K562 (cell line): ENCODE results near the gene ERO1B. TPM values are rescaled to one million over a fixed set of nuclear protein-coding genes. Genes with fewer than 3 reads are reported as not detected.

Experiments used
- ATAC-seq: fragments of 200-7000 bp; cut with Tn5 transposase; 3 replicates; pipeline ENCODE4 v1.9.1; 2020; ENCODE audit warnings: moderate library complexity
- BruUV-seq: library from RNA; stranded (reverse); fragments of 400-500 nt; replicated peaks from 2 replicates; lab custom pipeline; 2021; lab: Mats Ljungman, UMichigan
- CTCF ChIA-PET: fragments of 300-600 bp; formaldehyde crosslinking; extraction: SDS; loops from one replicate; lab custom pipeline; 2021; ENCODE audit warnings: low intra/inter-chr PET ratio; lab: Yijun Ruan, JAX
- POLR2A ChIA-PET: fragments of 300-600, 350-650 bp; sonication (Branson Sonifier 250); formaldehyde crosslinking; extraction: SDS; loops from one replicate; lab custom pipeline; 2021; ENCODE audit warnings: antibody characterized with exemption, inconsistent platforms; lab: Yijun Ruan, JAX
- DNase-seq, 4 experiments: peaks; one replicate each; pipeline versions ENCODE4 v3.0.0 to v3.0.0-alpha.2; 2011 to 2018; ENCODE audit warnings: low spot score in 3 of 4, mixed read lengths in 3 of 4; ENCODE audit errors: extremely low read depth in 1 of 4
- FAIRE-seq: peaks from 2 replicates; lab custom pipeline; 2011; peaks lifted over from hg19 to GRCh38; lab: Jason Lieb, UNC
- H2AFZ ChIP-seq: 2 replicates; pipeline ENCODE4 v1.6.0; 2011; ENCODE audit warnings: low read depth, low read length, control low read depth, inconsistent platforms
- H3K27ac ChIP-seq: fragments of 200-600 bp; 3 replicates; pipeline ENCODE4 v1.8.0; 2011; ENCODE audit warnings: low read depth, mild to moderate bottlenecking, control low read depth, inconsistent platforms, low read length, moderate library complexity, mixed read lengths; ENCODE audit errors: extremely low read depth
- H3K27me3 ChIP-seq, 2 experiments: fragments of 300-600 bp in 1 of 2; 2 replicates in 1 of 2; 3 replicates in 1 of 2; pipeline versions ENCODE4 v1.6.0 to v1.8.0; 2011; ENCODE audit warnings: inconsistent platforms in 2 of 2, low read length in 2 of 2, mild to moderate bottlenecking in 1 of 2, mixed read lengths in 1 of 2, moderate library complexity in 1 of 2; ENCODE audit not compliant: control insufficient read depth in 2 of 2, insufficient read depth in 2 of 2
- H3K36me3 ChIP-seq: fragments of 300-600 bp; 3 replicates; pipeline ENCODE4 v1.8.0; 2011; ENCODE audit warnings: mild to moderate bottlenecking, low read length, inconsistent platforms; ENCODE audit not compliant: control insufficient read depth, insufficient read depth
- H3K4me1 ChIP-seq, 2 experiments: fragments of 200-600 bp in 1 of 2; replicated peaks in 1 of 2; 2 replicates in 1 of 2; 3 replicates in 1 of 2; pipeline versions ENCODE4 v1.5.1 to v1.8.0; 2011; ENCODE audit warnings: inconsistent platforms in 2 of 2, low read length in 2 of 2, mild to moderate bottlenecking in 1 of 2, mixed read lengths in 1 of 2, moderate library complexity in 1 of 2; ENCODE audit not compliant: control insufficient read depth in 2 of 2, insufficient read depth in 2 of 2
- H3K4me2 ChIP-seq: 2 replicates; pipeline ENCODE4 v1.6.1; 2011; ENCODE audit warnings: low read length, control low read depth, inconsistent platforms, mixed read lengths; ENCODE audit not compliant: insufficient read depth
- H3K4me3 ChIP-seq: fragments of 200-600 bp; sonication (generic), shearing (Covaris generic); 2 replicates; pipeline ENCODE4 v1.5.1; 2016; ENCODE audit warnings: control low read depth, inconsistent platforms
- H3K79me2 ChIP-seq: fragments of 200-600 bp; 3 replicates; pipeline ENCODE4 v1.8.0; 2011; ENCODE audit warnings: low read length, inconsistent platforms; ENCODE audit not compliant: control insufficient read depth, insufficient read depth
- H3K9ac ChIP-seq, 2 experiments: 2 replicates each; pipeline versions ENCODE4 v1.6.0 to v1.6.1; 2011; ENCODE audit warnings: low read depth in 2 of 2, low read length in 2 of 2, control low read depth in 1 of 2, inconsistent platforms in 1 of 2, mild to moderate bottlenecking in 1 of 2, mixed read lengths in 1 of 2; ENCODE audit not compliant: insufficient read depth in 1 of 2
- H3K9me1 ChIP-seq: one replicate; pipeline ENCODE4 v1.6.0; 2011; ENCODE audit warnings: inconsistent platforms, mild to moderate bottlenecking, low read length, moderate library complexity; ENCODE audit not compliant: control insufficient read depth, insufficient read depth
- H3K9me3 ChIP-seq: replicated peaks from 2 replicates; pipeline ENCODE4 v1.5.1; 2011; ENCODE audit warnings: low read depth, low read length, inconsistent platforms; ENCODE audit not compliant: control insufficient read depth, insufficient read depth
- H4K20me1 ChIP-seq: replicated peaks from 2 replicates; pipeline ENCODE4 v1.6.1; 2011; ENCODE audit warnings: low read length, inconsistent platforms, mixed read lengths; ENCODE audit not compliant: control insufficient read depth, insufficient read depth
- ADNP ChIP-seq: fragments of 200-800 bp; sonication (Bioruptor generic); IDR thresholded peaks from 2 replicates; pipeline ENCODE4 v1.6.1; 2016; ENCODE audit warnings: missing genetic modification characterization, missing compliant biosample characterization
- C11orf30 ChIP-seq: fragments of 450-650 bp; IDR thresholded peaks from 2 replicates; pipeline ENCODE4 v1.6.1; 2016; ENCODE audit warnings: low read depth, mild to moderate bottlenecking
- CXXC5 ChIP-seq: fragments of 250-450 bp; sonication (Bioruptor Pico); IDR thresholded peaks from 2 replicates; pipeline ENCODE4 v1.8.0; 2022; ENCODE audit warnings: inconsistent platforms, mild to moderate bottlenecking, moderate library complexity
- MAFK ChIP-seq: IDR thresholded peaks from 2 replicates; pipeline ENCODE4 v1.6.1; 2011; ENCODE audit warnings: low read length, improper control_type of control experiment
- MAX ChIP-seq: sonication (generic); formaldehyde crosslinking; IDR thresholded peaks from 2 replicates; pipeline ENCODE4 v1.9.0; 2022; ENCODE audit warnings: mild to moderate bottlenecking, missing genetic modification reagents
- NFE2L1 ChIP-seq: fragments of 450-650 bp; IDR thresholded peaks from 2 replicates; pipeline ENCODE4 v1.6.1; 2016; ENCODE audit warnings: missing genetic modification characterization, low read depth, mild to moderate bottlenecking, missing compliant biosample characterization, moderate library complexity, borderline replicate concordance
- NFXL1 ChIP-seq: fragments of 450-650 bp; formaldehyde crosslinking; IDR thresholded peaks from 2 replicates; pipeline ENCODE4 v1.4.0; 2021; ENCODE audit warnings: mild to moderate bottlenecking
- PTTG1 ChIP-seq: fragments of 450-650 bp; IDR thresholded peaks from 2 replicates; pipeline ENCODE4 v1.6.1; 2016; ENCODE audit warnings: low read depth, mild to moderate bottlenecking, missing genetic modification characterization, missing compliant biosample characterization
- SNIP1 ChIP-seq: fragments of 450-650 bp; IDR thresholded peaks from 2 replicates; pipeline ENCODE4 v1.7.1; 2017; ENCODE audit warnings: low read depth, mild to moderate bottlenecking
- TRIM24 ChIP-seq, 2 experiments: fragments of 450-650 bp; IDR thresholded peaks; 2 replicates each; pipeline ENCODE4 v1.6.1; 2016
- ZNF324 ChIP-seq: fragments of 250-450 bp; sonication (Bioruptor Pico); IDR thresholded peaks from 2 replicates; pipeline ENCODE4 v1.4.0; 2020; ENCODE audit warnings: mild to moderate bottlenecking
- ZNF592 ChIP-seq: fragments of 450-650 bp; IDR thresholded peaks from 2 replicates; pipeline ENCODE4 v1.6.1; 2017; ENCODE audit warnings: antibody characterized with exemption, mild to moderate bottlenecking
- ZNF609 ChIP-seq: sonication (generic); formaldehyde crosslinking; IDR thresholded peaks from 2 replicates; pipeline ENCODE4 v1.8.1; 2023; ENCODE audit warnings: missing genetic modification reagents, mild to moderate bottlenecking, borderline replicate concordance
- WGBS: fragments of 100-300 bp; shearing (Covaris generic); methylation state at CpG from one replicate; pipeline ENCODE4 v1.1.6; 2016; ENCODE audit warnings: low coverage, mixed read lengths; ENCODE audit not compliant: insufficient coverage; ENCODE audit errors: missing lambda C conversion rate; 5-methylcytosine and 5-hydroxymethylcytosine counted together
- in situ Hi-C: fragments of 300-500 bp; cut with MboI; formaldehyde crosslinking; loops from 4 replicates; pipeline ENCODE4 v1.15.0; 2018; ENCODE audit warnings: inconsistent platforms, mixed read lengths
- intact Hi-C: fragments of 100-400 bp; cut with micrococcal nuclease; formaldehyde crosslinking; loops from 2 replicates; pipeline ENCODE4 v1.14.2; 2022
- polyA plus RNA-seq, 8 experiments: library from polyadenylated mRNA; depleted of rRNA in 4 of 8; stranded (reverse) in 5 of 8; unstranded in 3 of 8; fragments of >200 nt; fragmentation: Nextera tagmentation in 2 of 8; fragmentation: Illumina TruSeq in 1 of 8; extraction: Ambion mirVana in 2 of 8; extraction: Trizol in 1 of 8; gene quantifications; 2 replicates each; pipeline versions ENCODE4 v1.2.1 to v1.2.3, GENCODE V29; 2011 to 2014; ENCODE audit warnings: inconsistent platforms in 1 of 8, missing spikeins in 1 of 8
- total RNA-seq, 7 experiments: library from RNA; depleted of rRNA in 6 of 7; stranded (reverse); fragments of >200 nt in 6 of 7; fragmentation: Illumina TruSeq in 2 of 7; extraction: Trizol in 2 of 7; gene quantifications; 2 replicates each; pipeline versions ENCODE4 v1.2.1 to v1.2.3, GENCODE V29; 2011 to 2021; ENCODE audit warnings: low replicate concordance in 1 of 7

ERO1B gene
- total and polyA plus RNA-seq, 9 of the 15 experiments (the other 6 are each of a cell fraction or from before 2014, with no cell fraction given), result 0.59 to 6.4 (median 4.2) TPM

DNA sequence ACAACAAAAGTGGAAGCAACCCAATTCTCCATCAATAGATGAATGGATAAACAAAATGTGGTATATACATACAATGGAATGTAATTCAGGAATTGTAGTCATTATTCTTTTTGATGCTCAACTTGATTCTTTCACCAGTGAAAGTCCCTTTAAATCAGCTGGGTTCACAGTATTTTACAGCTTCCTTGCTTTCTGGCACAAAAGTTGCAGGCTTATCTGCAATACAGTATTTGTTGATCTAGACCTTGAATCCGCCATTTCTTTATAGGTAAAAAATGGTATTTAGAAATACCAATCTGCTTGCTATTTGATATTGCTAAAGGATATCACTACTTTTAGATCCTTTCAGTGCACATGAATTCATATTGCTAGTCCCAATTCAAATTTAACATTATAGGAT, 44.7 kb upstream of the ERO1B start (continued):
- TF ChIP-seq ZNF609 (CRISPR knock-in tag) (no peak), NFXL1 (CRISPR knock-in tag) (no peak), ADNP (no peak), MAX (CRISPR knock-in tag) (no peak), SNIP1 (no peak)

DNA sequence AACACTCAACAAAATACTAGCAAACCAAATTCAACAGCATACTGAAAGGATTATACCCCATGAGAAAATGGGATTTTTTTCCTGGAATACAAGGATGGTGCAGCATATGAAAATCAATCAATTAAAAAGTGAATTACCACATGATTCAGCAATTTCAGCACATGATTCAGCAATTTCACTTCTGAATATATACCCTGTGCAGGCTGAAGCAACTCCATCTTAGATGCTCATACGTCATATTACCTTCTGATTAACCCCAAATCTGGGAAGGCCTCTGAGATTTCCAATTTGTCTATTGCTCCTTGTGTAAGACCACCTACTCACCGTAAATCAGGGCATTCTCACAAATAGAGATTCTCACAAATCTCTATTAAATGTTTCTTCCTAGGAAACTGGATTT, 43.8 kb upstream of the ERO1B start:
- in situ Hi-C loops, result no loop called here
- no peak overlapping the region for H3K9ac ChIP-seq
- H3K36me3 ChIP-seq, result no peaks in the 10 kb centered on the region
- no peaks in the 10 kb centered on the region for H4K20me1 ChIP-seq
- H3K9me1 ChIP-seq, result no peaks in the 10 kb centered on the region
- H3K27ac ChIP-seq, result no peak overlapping the region
- no peak overlapping the region for H3K4me3 ChIP-seq
- BruUV-seq, result no TSS peak
- H3K27me3 ChIP-seq, result no peaks in the 10 kb centered on the region
- no peaks in the 10 kb centered on the region for H3K79me2 ChIP-seq
- peaks cover 3% of the 10 kb centered on the region; the same call in 1 of the 2 replicates for H3K9me3 ChIP-seq
- no peaks in the 10 kb centered on the region for H3K4me1 ChIP-seq
- ChIA-PET CTCF (no interaction called here), POLR2A (interaction anchor here (0.7 kb wide), 1 partner anchor 28 kb away, joined by 3 read pairs; no protein-coding TSS in a partner anchor)
- DNase-seq, result no peak
- WGBS, result 56% methylated on average over 2 of the region's 2 CpGs
- intact Hi-C loops, result no loop called here
- no peak; the same call in 2 of the 3 replicates for ATAC-seq
- H3K4me2 ChIP-seq, result no peak overlapping the region
- FAIRE-seq, result no peak
- no peak overlapping the region for H2AFZ ChIP-seq
- TF ChIP-seq CXXC5 (CRISPR knock-in tag) (0 out of 2 replicates have a peak, but pooled peaks have one; percentile 12), C11orf30 (peak; percentile 97), ZNF324 (0 out of 2 replicates have a peak, but pooled peaks have one; percentile 48), MAFK (peak; percentile 66; the same call in 1 of the 2 replicates), PTTG1 (tag) (0 out of 2 replicates have a peak, but pooled peaks have one; percentile 42), ZNF592 (peak; percentile 82), NFE2L1 (tag) (peak; percentile 49; the same call in 1 of the 2 replicates), TRIM24 (IDR thresholded peaks at IDR 0.05) (peak in 1 of 2 experiments; percentile 56; a peak in 2 of 4 replicates)
